ENCODE results near the gene MPP1.

MPP1 gene

GRCh38 chrX:154812341-154813101, 7.2 kb upstream of the MPP1 start:
- DNase-seq (ENCODE audit: low read depth), result no peak

- DNase-seq (ENCODE audit: low read depth), result no peak
Measured at GRCh38 chrX:154809939-154810665, 4.8 kb upstream of the MPP1 start.

- DNase-seq (ENCODE audit: low read depth), result no peak
Measured at GRCh38 chrX:154806837-154807501, 1.7 kb upstream of the MPP1 start.

- no peak for DNase-seq (ENCODE audit: low read depth)
Measured at GRCh38 chrX:154805696-154806091, 409 bp upstream of the MPP1 start.

DNA sequence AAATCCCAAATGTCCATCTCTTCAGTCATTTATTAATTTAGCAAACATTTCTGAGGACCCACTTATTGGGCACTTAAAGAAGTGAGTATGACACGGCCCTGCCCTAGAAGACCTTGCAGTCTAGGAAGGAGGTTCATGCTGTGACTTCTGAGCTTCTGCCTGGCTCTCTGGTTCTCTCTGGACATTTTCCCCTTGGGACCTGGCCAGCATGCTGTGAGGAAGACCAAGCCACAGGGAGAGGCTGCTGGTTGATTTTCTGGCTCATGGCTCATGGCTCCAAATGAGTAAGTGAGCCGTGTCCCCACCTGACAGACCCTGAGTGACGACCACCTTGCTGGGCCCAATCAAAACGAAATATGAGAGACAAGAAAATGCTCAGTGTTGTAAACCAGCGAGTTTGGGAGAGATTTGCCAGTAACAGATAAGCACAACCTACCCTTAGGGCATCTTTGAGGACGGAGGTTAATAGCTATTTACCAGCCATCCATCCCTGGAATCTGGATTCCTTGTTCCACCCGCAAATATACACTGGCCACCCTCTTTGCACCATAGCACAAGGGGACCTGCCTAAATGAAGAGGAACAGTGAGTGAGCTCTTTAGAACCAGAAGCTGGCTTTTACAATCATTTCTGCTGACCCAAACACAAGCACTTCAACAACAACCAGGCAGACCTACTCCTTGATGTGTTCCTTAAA, 876 bp downstream of the MPP1 start:
- DNase-seq (ENCODE audit: low read depth), result no peak

GRCh38 chrX:154802947-154803346, 2.3 kb downstream of the MPP1 start:
- no peak for DNase-seq (ENCODE audit: low read depth)

DNA sequence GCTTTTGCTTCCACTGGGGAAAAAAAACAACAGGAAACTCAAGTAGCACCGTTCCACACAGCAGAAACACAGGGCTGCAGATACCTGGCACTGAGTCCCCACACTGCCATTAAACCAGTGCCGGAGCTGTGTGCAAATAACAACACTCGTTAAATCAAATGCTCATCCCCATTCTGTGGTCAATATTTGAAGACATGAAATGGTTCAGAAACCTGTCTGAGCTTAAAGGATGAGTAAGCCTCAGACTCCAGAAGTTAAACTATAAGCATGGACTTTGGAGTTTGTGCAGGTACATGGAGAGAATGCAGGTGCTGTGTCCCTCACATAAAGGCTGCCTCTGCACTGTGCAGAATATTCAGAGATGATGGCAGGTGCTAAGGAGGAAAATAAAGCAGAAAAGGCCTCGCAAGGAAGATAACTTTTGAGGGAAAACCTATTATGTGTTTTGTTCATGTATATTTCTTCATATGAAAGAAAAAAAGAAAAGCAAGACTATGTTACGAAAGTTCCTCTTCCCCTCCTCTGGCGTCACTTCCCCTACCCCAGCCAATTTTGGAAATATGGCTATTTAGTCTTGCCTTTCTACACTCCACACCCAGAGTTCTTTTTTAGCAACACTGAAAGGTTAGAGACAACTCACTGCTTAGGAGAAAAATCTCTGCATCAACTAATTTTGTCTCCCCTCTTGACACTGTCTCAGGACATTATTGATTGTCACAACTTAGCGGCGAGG, 4.6 kb downstream of the MPP1 start:
- DNase-seq (ENCODE audit: low read depth), result no peak

DNA sequence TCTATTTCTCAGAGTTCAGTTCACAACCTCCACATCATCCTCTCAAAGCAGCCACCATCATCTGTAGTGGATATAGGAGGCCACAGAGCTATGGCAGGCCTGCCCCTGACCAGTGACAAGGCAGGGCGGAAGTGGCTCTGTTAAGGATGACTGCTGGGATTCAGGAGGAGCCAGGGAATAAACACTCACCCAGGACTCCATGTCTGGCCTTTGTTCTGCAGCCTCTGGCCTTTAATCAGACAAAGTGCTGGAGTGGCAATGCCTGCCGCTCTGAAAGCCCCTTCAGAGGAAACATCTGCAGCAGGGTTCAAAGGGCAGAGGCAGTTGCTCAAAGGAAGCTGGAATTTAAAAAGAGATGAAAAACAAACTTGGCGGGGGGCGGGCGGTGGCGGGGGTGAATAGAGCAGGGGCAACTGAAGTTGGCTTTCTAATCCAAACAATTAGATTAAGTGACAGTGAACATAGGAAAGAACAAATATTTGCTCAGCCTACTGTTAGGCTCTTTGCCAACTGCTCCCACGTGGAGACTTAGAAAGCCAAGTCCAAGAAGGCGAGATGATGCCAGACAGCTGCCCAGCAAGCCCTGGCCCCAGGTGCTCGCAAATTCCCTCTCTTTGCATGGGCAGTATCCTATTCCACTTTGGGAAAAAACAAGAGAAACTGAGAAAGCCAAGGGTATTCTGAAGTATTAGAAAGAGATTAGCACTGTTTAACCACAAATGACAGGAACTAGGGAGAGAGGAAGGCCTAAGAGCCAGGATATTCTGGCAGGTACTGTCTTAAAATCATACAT, 5.5 kb downstream of the MPP1 start:
- no peak for DNase-seq (ENCODE audit: low read depth)

DNA sequence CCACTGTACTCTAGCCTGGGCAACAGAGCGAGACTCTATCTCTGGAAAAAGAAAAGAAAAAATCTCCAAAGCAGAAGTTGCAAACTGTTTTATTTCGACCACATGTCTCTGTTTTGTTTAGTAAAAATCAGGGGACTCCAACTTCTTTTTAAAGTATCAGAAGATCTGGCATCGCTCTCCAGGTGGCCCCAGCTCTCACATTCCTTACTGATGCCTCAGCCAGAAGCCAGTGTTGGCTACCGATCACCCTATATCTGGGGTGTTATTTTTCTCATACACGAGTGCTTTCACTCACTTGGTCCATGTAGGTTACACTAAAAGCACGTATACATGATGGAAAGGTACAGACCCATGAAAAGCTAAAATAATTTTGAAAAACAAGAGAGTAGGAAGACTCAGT, 8.3 kb downstream of the MPP1 start:
- DNase-seq (ENCODE audit: low read depth), result no peak

DNA sequence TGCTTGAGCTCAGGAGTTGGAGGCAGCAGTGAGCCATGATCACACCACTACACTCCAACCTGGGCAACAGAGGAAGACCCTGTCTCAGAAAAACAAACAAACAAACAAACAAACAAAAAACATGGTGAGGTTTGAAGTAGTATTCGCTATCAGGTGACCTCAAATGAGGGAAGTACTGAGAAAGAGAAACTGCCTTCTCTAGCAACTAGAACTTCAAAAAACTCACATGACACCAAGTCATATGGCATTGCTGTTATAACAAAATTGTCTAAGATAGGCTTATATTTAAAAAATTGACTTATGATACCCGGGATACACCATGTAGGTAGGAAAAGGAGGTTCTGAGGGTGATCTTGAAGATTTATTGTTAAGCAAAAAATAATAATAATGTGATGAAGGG, 10.3 kb downstream of the MPP1 start:
- no peak for DNase-seq (ENCODE audit: low read depth)

- DNase-seq (ENCODE audit: low read depth), result no peak
Measured at GRCh38 chrX:154793084-154793795, 12.0 kb downstream of the MPP1 start.

- DNase-seq (ENCODE audit: low read depth), result no peak
Measured at GRCh38 chrX:154791939-154792338, 13.3 kb downstream of the MPP1 start.

DNA sequence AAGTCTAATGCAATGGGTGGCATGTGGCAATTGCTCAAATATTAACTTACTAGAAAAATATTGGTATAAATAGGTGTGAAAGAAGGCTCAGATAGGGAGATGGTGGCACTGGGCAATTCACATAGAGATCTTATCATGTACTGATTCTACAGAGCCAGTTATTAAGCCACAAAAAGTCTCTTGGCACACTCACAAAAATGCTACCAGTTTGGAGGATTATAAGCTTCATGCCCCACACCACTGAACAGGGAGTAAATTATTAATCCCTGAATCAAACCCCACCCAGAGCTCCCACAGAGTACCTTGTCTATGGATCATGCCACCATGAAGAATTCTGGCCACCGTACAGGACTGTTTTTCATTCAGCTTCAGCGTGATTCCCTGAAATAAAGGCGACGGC, 13.8 kb downstream of the MPP1 start:
- DNase-seq (ENCODE audit: low read depth), result no peak

- no peak for DNase-seq (ENCODE audit: low read depth)
Measured at GRCh38 chrX:154785716-154786115, 19.6 kb downstream of the MPP1 start.

DNA sequence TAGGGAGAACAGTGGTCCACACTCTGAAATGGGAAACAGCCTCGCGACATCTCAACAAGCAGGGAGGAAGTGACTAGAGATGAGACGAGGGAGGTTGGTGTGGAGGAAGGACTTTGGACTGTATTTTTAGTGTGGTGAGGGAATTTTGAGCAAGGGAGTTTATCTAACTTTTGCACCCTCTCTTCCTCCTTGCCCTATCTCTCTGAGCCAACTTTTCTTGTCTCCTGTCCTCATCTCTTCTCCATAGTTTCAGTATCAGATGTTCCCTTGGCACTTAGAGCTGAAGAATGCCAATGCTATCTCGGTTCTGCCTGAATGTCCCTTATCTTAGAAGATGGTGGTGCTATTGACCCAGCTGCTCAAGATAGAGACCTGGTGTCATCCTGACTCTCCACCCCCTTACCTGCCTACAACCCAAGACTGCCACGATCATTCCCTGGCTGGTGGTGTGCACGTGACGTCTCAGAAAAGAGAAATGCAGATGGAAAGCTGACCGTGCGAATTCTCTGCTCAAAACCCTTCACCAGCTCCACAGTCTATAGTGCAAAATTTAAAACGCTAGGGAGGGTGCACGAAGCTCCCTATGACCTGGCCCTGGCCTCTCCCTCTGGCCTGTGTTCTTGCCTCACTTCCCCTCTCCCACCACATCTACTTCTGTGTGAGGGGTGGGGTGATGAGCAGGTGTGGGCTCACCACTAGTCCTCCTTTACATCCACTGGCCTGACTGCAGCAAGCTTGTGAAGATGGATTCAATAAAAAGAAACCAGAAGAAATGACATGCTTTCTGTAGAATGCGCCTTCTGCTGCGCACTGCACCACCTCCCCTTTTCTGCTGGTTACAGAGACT, 20.9 kb downstream of the MPP1 start:
- DNase-seq (ENCODE audit: low read depth), result no peak

DNA sequence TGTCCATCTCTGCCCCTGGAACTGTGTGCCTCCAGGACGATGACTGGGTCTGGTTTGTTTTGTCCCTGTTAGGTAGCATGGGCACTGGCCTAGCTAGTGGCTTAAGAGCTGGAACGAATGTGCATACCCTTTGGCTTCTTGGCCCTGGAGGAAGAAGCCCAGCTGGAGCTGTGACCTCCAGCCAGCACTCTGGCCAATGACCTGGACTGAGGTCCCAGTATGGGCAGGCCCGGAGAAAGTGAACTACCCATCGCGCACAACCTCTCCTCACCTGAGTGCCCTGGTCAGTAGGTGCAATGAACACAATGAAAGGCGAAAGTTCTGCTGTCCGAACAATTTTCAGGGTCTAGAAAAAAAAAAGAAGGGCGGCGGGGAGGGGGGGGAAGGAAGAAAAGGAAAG, 24.3 kb downstream of the MPP1 start:
- DNase-seq (ENCODE audit: low read depth), result no peak

DNA sequence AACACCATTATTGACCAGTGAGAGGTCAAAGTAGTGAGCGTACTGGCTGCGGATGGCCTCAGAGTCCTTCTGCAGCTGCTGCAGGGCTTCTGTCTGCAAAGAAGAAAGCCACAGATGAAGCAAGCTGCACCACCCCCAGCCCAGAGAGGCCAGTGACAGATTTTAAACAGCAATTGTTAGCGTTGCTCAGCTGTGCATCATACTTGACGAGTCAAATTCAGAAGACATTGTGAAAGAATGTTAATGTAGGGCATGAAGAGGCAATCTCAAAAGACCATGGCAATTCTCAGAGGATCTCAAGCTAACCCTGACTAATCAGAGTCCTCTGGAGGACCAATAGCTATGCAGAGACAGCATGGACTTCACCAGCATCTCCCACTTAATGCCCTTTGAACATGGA, 26.0 kb downstream of the MPP1 start:
- DNase-seq (ENCODE audit: low read depth), result no peak

GRCh38 chrX:154776753-154777152, 28.5 kb downstream of the MPP1 start:
- DNase-seq (ENCODE audit: low read depth), result no peak
